CD14-positive monocyte (primary cell): ENCODE results near the gene FNDC3B. TPM values are rescaled to one million over a fixed set of nuclear protein-coding genes. Genes with fewer than 3 reads are reported as not detected.

Experiments
- DNase-seq, 3 donors: peaks; one replicate each; pipeline ENCODE4 v3.0.0-alpha.2; 2011 to 2022
- H2AFZ ChIP-seq: 2 replicates; pipeline ENCODE4 v1.6.0; 2012; ENCODE audit warnings: mild to moderate bottlenecking, low read depth, low read length, inconsistent platforms; ENCODE audit not compliant: insufficient read depth, poor library complexity, severe bottlenecking
- H3K27ac ChIP-seq, 2 donors: 1 replicate in 1 of 2; 2 replicates in 1 of 2; pipeline ENCODE4 v1.5.1; 2012 to 2013; ENCODE audit warnings: low read length in 2 of 2, control low read depth in 1 of 2, inconsistent platforms in 1 of 2, low read depth in 1 of 2, mild to moderate bottlenecking in 1 of 2
- H3K27me3 ChIP-seq, 2 donors: one replicate each; pipeline versions ENCODE4 v1.6.0 to v1.6.1; 2011 to 2013; ENCODE audit warnings: low read length in 2 of 2; ENCODE audit not compliant: control insufficient read depth in 2 of 2, insufficient read depth in 2 of 2
- H3K36me3 ChIP-seq, 2 donors: replicated peaks in 1 of 2; 1 replicate in 1 of 2; 2 replicates in 1 of 2; pipeline versions ENCODE4 v1.5.1 to v1.6.1; 2012 to 2013; ENCODE audit warnings: low read length in 2 of 2, control low read depth in 1 of 2, inconsistent platforms in 1 of 2, mild to moderate bottlenecking in 1 of 2; ENCODE audit not compliant: insufficient read depth in 2 of 2, control insufficient read depth in 1 of 2
- H3K4me1 ChIP-seq, 2 donors: 1 replicate in 1 of 2; 2 replicates in 1 of 2; pipeline versions ENCODE4 v1.5.1 to v1.6.1; 2012 to 2013; ENCODE audit warnings: low read length in 2 of 2, control low read depth in 1 of 2, inconsistent platforms in 1 of 2, mild to moderate bottlenecking in 1 of 2, moderate library complexity in 1 of 2; ENCODE audit not compliant: insufficient read depth in 2 of 2, control insufficient read depth in 1 of 2
- H3K4me2 ChIP-seq: replicated peaks from 2 replicates; pipeline ENCODE3; 2012; ENCODE audit warnings: low read length, moderate library complexity, mild to moderate bottlenecking; ENCODE audit not compliant: poor library complexity, severe bottlenecking; ENCODE audit errors: extremely low read depth
- H3K4me3 ChIP-seq, 3 experiments: fragments of 200-600 bp in 1 of 3; sonication (generic) in 1 of 3; replicated peaks in 1 of 3; 1 replicate in 2 of 3; 2 replicates in 1 of 3; pipeline ENCODE4 v1.5.1; 2011 to 2013; ENCODE audit warnings: low read length in 3 of 3, mild to moderate bottlenecking in 3 of 3, control low read depth in 2 of 3, low read depth in 2 of 3, inconsistent platforms in 1 of 3, moderate library complexity in 1 of 3
- H3K79me2 ChIP-seq: 2 replicates; pipeline ENCODE4 v1.6.0; 2012; ENCODE audit warnings: mild to moderate bottlenecking, control low read depth, inconsistent platforms, low read length, moderate library complexity; ENCODE audit not compliant: insufficient read depth
- H3K9ac ChIP-seq: 2 replicates; pipeline ENCODE4 v1.6.0; 2017; ENCODE audit warnings: low read length, mild to moderate bottlenecking; ENCODE audit not compliant: insufficient read depth, poor library complexity, severe bottlenecking
- H3K9me3 ChIP-seq, 2 donors: replicated peaks in 1 of 2; 1 replicate in 1 of 2; 2 replicates in 1 of 2; pipeline versions ENCODE4 v1.5.1 to v1.6.1; 2012 to 2013; ENCODE audit warnings: low read length in 2 of 2, control low read depth in 1 of 2; ENCODE audit not compliant: control insufficient read depth in 1 of 2, insufficient read depth in 1 of 2
- H4K20me1 ChIP-seq: 2 replicates; pipeline ENCODE4 v1.6.0; 2012; ENCODE audit warnings: mild to moderate bottlenecking, low read length, control low read depth, moderate library complexity; ENCODE audit not compliant: insufficient read depth
- H3K27ac Mint-ChIP-seq, 7 donors: one replicate each; pipeline ENCODE4 v1.8.0; 2020; ENCODE audit warnings: mild to moderate bottlenecking in 7 of 7, mixed read lengths in 7 of 7, moderate library complexity in 6 of 7, inconsistent platforms in 2 of 7
- H3K27me3 Mint-ChIP-seq, 3 donors: one replicate each; pipeline ENCODE4 v1.8.0; 2021 to 2022; ENCODE audit warnings: low read depth in 3 of 3, mild to moderate bottlenecking in 3 of 3, mixed read lengths in 3 of 3, moderate library complexity in 3 of 3, inconsistent platforms in 1 of 3
- H3K36me3 Mint-ChIP-seq, 2 donors: one replicate each; pipeline ENCODE4 v1.8.0; 2020; ENCODE audit warnings: mixed read lengths in 2 of 2, inconsistent platforms in 1 of 2, mild to moderate bottlenecking in 1 of 2
- H3K4me1 Mint-ChIP-seq: one replicate; pipeline ENCODE4 v1.8.0; 2020; ENCODE audit warnings: mild to moderate bottlenecking, mixed read lengths
- H3K4me3 Mint-ChIP-seq, 2 donors: one replicate each; pipeline ENCODE4 v1.8.0; 2020; ENCODE audit warnings: mild to moderate bottlenecking in 2 of 2, mixed read lengths in 2 of 2, moderate library complexity in 1 of 2
- H3K9me3 Mint-ChIP-seq, 7 donors: one replicate each; pipeline ENCODE4 v1.8.0; 2020 to 2022; ENCODE audit warnings: mixed read lengths in 7 of 7, mild to moderate bottlenecking in 6 of 7, moderate library complexity in 6 of 7, inconsistent platforms in 2 of 7
- WGBS: methylation state at CpG from one replicate; pipeline ENCODE4 v1.1.5; 2013; ENCODE audit warnings: missing lambda C conversion rate; ENCODE audit not compliant: insufficient coverage; 5-methylcytosine and 5-hydroxymethylcytosine counted together
- intact Hi-C, 2 donors: fragments of 100-400 bp; cut with micrococcal nuclease; formaldehyde crosslinking; loops; one replicate each; pipeline versions ENCODE4 v1.15.0 to v1.15.1; 2023
- polyA plus RNA-seq, 3 donors: library from polyadenylated mRNA; depleted of rRNA in 1 of 3; unstranded in 2 of 3; stranded (reverse) in 1 of 3; fragments of 300-500 nt in 2 of 3; fragments of >200 nt in 1 of 3; fragmentation: Illumina TruSeq in 2 of 3; gene quantifications; 1 replicate in 2 of 3; 2 replicates in 1 of 3; pipeline ENCODE4 v1.2.3, GENCODE V29; 2012 to 2021
- TF ChIP-seq, protein P1 (sequence below): fragments of 200-600 bp; IDR thresholded peaks from one replicate; pipeline ENCODE4 v1.8.0; 2022; ENCODE audit warnings: antibody characterized with exemption, mild to moderate bottlenecking

FNDC3B gene
- polyA plus RNA-seq, 3 donors, result 19.6 to 36.1 (median 25.7) TPM

DNA sequence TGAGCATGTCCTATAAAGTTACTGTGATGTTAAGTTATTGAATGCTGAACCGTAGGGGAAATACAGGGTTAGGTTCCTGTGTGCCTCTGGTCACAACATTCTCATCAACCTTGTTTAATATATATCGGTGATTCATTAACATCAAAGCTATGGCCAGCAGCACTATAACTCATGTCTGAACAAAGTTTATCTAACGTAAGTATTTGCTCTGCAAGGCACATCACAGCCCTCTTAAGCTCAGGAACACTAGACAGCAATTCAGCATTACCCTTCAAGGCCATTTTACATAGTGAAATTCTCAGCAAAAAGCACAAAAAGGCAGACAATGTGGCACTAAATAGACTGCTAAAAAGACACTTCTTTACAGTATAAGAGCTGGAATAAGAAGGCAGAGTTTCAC, 48.2 kb upstream of the FNDC3B start:
- H3K27ac Mint-ChIP-seq, result no peak overlapping the region
- no peaks in the 10 kb centered on the region for H4K20me1 ChIP-seq
- H3K4me3 Mint-ChIP-seq, result no peak overlapping the region
- H3K9ac ChIP-seq, result no peak overlapping the region
- TF ChIP-seq, protein P1, sequence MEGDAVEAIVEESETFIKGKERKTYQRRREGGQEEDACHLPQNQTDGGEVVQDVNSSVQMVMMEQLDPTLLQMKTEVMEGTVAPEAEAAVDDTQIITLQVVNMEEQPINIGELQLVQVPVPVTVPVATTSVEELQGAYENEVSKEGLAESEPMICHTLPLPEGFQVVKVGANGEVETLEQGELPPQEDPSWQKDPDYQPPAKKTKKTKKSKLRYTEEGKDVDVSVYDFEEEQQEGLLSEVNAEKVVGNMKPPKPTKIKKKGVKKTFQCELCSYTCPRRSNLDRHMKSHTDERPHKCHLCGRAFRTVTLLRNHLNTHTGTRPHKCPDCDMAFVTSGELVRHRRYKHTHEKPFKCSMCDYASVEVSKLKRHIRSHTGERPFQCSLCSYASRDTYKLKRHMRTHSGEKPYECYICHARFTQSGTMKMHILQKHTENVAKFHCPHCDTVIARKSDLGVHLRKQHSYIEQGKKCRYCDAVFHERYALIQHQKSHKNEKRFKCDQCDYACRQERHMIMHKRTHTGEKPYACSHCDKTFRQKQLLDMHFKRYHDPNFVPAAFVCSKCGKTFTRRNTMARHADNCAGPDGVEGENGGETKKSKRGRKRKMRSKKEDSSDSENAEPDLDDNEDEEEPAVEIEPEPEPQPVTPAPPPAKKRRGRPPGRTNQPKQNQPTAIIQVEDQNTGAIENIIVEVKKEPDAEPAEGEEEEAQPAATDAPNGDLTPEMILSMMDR, result no peak
- peaks cover 21% of the 10 kb centered on the region for H3K4me1 Mint-ChIP-seq
- no peaks in the 10 kb centered on the region for H3K27me3 Mint-ChIP-seq
- no peak overlapping the region for H3K27ac ChIP-seq
- peaks cover 12 to 17% of the 10 kb centered on the region in 2 donors for H3K4me1 ChIP-seq
- H3K79me2 ChIP-seq, result no peaks in the 10 kb centered on the region
- H2AFZ ChIP-seq, result peak overlapping the region; percentile 33
- H3K9me3 Mint-ChIP-seq, result peaks cover 1 to 14% (median 5%) of the 10 kb centered on the region in 7 donors
- peaks cover 0 to 3% of the 10 kb centered on the region in 2 donors for H3K36me3 Mint-ChIP-seq
- no peaks in the 10 kb centered on the region for H3K27me3 ChIP-seq
- no peaks in the 10 kb centered on the region for H3K36me3 ChIP-seq
- no peak for DNase-seq
- WGBS, result no CpG with 5 or more reads among the region's 3 CpGs
- intact Hi-C loops, result loop anchor here in 1 of 2 donors (10.0 kb wide), 1 partner anchor 46 kb away; no protein-coding TSS in a partner anchor
- H3K4me3 ChIP-seq, result no peak overlapping the region
- no peak overlapping the region for H3K4me2 ChIP-seq
- no peaks in the 10 kb centered on the region for H3K9me3 ChIP-seq

GRCh38 chr3:171994646-171995428, 44.5 kb upstream of the FNDC3B start:
- H3K4me3 Mint-ChIP-seq, result no peak overlapping the region

More at GRCh38 chr3:171994646-171995428, 44.5 kb upstream of the FNDC3B start:
- Histone ChIP-seq H3K4me2 (no peak overlapping the region), H3K27me3 (no peaks in the 10 kb centered on the region), H3K27ac (no peak overlapping the region), H3K4me3 (no peak overlapping the region), H3K36me3 (no peaks in the 10 kb centered on the region), H3K9ac (no peak overlapping the region), H3K79me2 (no peaks in the 10 kb centered on the region), H3K4me1 (no peaks in the 10 kb centered on the region), H3K9me3 (no peaks in the 10 kb centered on the region), H2AFZ (no peak overlapping the region), H4K20me1 (no peaks in the 10 kb centered on the region)
- DNase-seq, result no peak
- Mint-ChIP-seq H3K27ac (no peak overlapping the region), H3K27me3 (no peaks in the 10 kb centered on the region), H3K4me1 (peaks cover 7% of the 10 kb centered on the region), H3K36me3 (peaks cover 3 to 6% of the 10 kb centered on the region in 2 donors), H3K9me3 (peaks cover 9 to 30% (median 16%) of the 10 kb centered on the region in 7 donors)
- TF ChIP-seq, protein P1, result no peak
- intact Hi-C loops, result loop anchor here in 1 of 2 donors (10.0 kb wide), 1 partner anchor 50 kb away; no protein-coding TSS in a partner anchor
- 100% methylated on average over 1 of the region's 3 CpGs for WGBS
